Neural progenitor cell (in vitro differentiated cells): ENCODE measurements around the gene USP6.

Experiments
- CTCF ChIP-seq: fragments of 200-600 bp; sonication (generic); IDR thresholded peaks from 2 replicates; pipeline ENCODE4 v1.5.1; 2017; ENCODE audit warnings: antibody characterized with exemption, mild to moderate bottlenecking
- EZH2 ChIP-seq: fragments of 200-600 bp; sonication (generic); IDR thresholded peaks from 2 replicates; pipeline ENCODE4 v1.6.1; 2017; ENCODE audit warnings: antibody characterized with exemption, mild to moderate bottlenecking, moderate library complexity

- no peak for TF ChIP-seq EZH2
- TF ChIP-seq CTCF: peak; percentile 72
Observed at GRCh38 chr17:5191541-5192417, 75.9 kb downstream of the USP6 start, which contains the start of gene ZNF594.
